ENCODE data around the gene GFM1.

DNA sequence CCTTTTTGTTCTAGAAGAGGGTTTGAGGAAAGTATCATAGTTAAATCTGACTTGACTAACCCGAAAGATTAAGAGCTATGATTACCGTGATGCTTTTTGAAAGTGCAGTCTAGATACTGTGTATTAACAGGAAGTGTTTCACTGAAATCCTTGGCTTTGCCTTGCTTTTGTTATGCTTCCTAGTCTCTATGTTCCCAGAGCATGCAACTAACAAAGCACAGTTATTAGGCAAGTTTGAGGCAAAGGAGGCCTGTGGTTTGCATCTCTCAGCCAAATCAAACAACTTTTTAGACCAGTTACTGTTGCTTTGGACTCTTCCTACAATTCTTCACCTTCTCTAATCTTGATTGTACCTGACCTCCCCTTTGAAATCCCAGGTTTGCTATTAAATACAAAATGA, 24.2 kb downstream of the GFM1 start:
- TF ChIP-seq CTCF (optimal IDR thresholded peaks at IDR 0.05 in 1 of 3, IDR thresholded peaks at IDR 0.05 in 1 of 3, conservative IDR thresholded peaks at IDR 0.05 in 1 of 3; ENCODE audit: extremely low read depth in 1 of 3, insufficient read depth in 2 of 3, low read length in 3 of 3) (no peak), EZH2 (IDR thresholded peaks at IDR 0.05; ENCODE audit: low read length) (no peak)
